NCI-H187 (cell line): ENCODE measurements around the gene CACNA1B.

Experiments used
- DNase-seq, 2 experiments: peaks; one replicate each; lab custom pipeline; 2025; lab: John Stamatoyannopoulos, UW

The CACNA1B gene

DNA sequence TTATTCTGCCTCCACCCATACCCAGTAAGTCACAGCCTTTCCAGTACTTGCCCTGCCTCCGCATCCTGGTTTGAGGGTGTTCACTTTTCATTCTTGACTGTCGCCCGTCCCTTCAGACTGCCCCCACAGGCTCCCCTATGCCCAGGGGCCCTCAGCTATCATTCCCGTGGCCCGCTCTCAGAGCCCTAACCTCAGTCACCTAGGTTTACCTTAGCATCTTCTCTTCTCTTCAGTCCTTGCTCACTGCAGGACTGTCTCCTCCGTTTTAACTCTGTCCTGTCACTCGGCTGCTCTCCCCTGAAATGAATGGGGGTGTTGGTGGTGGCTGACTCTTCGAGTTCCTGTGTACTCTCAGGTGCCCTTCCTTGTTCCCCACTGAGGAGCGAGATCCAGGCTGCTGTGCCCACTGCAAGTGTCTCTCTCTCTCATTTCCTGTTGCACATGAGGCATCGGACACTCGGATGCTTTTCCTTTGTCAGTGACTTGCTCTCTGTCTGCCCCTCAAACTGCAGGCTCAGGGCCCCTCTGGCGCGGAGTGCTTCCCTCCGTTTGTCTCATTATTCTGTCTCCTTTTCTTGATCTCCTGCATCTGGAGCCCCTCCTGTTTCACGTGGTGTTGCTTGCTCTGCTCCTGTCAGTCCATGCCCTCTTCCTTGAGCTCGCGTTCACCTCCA lies 89.8 kb downstream of the CACNA1B start:
- DNase-seq = no peak

- DNase-seq = no peak
These were observed 90.7 kb downstream of the CACNA1B start for GRCh38 chr9:137968235-137968634.

- no peak for DNase-seq
These were observed 91.4 kb downstream of the CACNA1B start for GRCh38 chr9:137969008-137969407.

DNA sequence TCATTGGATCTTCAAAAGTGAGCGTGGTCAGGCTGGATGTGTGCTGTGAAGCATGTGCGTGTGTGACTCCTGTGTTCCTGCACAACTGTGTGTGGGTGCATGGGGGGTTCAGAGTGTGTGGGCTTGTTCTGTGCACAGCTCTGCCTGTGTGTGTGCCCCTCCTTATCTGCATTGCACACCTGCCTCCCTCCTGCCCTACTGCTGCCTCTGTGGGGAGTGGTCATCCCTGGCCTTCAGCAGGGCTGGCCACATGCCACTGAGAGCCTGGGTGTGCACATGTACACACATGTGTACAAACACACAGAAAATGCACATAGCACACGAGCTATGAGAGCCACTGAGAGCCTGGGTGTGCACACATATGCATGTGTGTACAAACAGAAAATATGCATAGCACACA lies 92.1 kb downstream of the CACNA1B start:
- no peak for DNase-seq

GRCh38 chr9:137970098-137970497 lies 92.5 kb downstream of the CACNA1B start:
- no peak for DNase-seq

DNA sequence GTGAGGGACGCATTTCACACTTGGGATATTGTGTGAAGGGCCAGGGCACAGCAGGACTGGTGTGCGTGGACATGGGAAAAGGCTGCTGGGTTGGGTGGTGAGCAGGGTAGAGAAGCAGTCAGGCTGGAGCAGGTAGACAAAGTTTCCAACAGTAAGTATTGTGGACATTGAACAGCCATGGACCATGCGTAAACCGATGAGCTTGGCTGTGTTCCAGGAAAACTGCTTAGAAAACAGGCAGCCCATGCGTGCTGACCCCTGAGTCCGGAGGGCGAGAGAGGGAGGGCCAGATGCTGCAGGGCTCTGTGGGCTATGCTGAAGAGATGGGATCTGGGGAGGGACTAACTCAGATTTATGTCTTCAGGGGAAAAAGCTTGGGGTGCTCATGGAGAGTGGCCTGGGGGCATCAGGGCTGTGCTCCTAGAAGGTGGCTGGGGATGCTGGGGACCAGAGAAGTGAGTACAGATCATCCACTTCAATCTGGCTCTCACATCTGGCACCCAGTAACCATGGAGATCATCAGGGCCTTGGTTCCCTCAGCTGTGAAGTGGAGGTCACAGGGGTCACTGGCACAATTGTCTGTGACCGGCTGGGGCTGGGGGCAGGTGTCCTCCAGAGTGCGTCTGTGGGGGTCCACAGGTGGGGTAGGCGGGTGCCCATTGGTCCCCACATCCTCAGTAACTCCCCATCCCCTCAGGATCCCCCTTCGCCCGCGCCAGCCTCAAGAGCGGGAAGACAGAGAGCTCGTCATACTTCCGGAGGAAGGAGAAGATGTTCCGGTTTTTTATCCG lies 93.3 kb downstream of the CACNA1B start:
- DNase-seq = no peak

- DNase-seq = no peak
These were observed 94.0 kb downstream of the CACNA1B start for GRCh38 chr9:137971477-137972138.

- no peak for DNase-seq
These were observed 94.9 kb downstream of the CACNA1B start for GRCh38 chr9:137972355-137972987.

- DNase-seq = no peak
These were observed 95.4 kb downstream of the CACNA1B start for GRCh38 chr9:137972988-137973470.

DNA sequence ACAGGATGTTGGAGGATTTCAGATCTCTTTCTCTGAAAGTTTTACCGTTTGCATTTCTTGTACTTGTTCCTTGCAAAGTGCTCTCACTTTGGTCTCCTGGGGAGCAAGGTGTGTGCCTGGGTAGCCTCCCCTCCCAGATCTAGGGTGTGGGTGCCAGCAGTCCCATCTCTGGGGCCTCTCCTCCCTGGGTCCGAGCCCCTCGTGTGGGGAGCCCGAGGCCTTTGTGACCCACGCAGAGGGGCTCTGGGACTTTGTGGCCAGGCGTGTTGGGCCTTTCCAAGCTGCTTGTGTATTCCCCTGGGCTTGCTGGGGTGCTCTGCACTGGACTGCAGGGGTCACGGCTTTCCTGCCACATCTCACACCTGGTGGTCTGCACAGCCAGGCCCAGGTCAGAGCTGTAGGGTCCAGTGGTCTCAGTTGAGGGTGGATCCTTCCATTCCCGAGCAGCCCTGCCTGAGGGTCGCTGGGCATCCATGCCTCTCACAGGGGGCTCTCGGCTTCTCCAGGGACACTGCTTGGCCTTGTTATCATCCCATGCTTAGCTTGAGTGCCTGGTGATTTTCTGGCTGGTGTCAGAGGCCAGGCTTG lies 96.3 kb downstream of the CACNA1B start:
- no peak for DNase-seq

- DNase-seq = no peak
These were observed 97.4 kb downstream of the CACNA1B start for GRCh38 chr9:137974746-137975526.

- DNase-seq = no peak
These were observed 97.9 kb downstream of the CACNA1B start for GRCh38 chr9:137975527-137975913.

- DNase-seq = no peak
These were observed 98.5 kb downstream of the CACNA1B start for GRCh38 chr9:137975936-137976565.

- DNase-seq = no peak
These were observed 100.1 kb downstream of the CACNA1B start for GRCh38 chr9:137977571-137978261.

DNA sequence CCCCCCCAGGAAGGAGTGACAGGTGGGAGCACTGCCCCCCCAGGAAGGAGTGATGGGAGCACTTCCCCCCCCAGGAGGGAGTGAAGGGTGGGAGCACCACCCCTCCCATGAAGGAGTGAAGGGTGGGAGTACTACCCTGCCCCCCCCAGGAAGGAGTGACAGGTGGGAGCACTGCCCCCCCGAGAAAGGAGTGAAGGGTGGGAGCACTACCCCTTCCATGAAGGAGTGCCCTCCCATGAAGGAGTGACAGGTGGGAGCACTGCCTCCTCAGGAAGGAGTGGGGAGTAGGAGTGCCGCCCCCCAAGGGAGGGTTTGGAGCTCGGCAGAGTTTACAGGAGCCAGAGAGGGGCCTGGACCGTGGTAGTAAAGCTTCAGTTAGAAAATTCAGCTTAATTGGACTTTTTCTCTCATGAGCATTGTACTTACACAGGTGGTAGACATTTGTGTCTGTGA lies 100.7 kb downstream of the CACNA1B start:
- no peak for DNase-seq

- DNase-seq = peak in 1 of 2 experiments; percentile 21
These were observed 104.6 kb downstream of the CACNA1B start for GRCh38 chr9:137982200-137982599.

DNA sequence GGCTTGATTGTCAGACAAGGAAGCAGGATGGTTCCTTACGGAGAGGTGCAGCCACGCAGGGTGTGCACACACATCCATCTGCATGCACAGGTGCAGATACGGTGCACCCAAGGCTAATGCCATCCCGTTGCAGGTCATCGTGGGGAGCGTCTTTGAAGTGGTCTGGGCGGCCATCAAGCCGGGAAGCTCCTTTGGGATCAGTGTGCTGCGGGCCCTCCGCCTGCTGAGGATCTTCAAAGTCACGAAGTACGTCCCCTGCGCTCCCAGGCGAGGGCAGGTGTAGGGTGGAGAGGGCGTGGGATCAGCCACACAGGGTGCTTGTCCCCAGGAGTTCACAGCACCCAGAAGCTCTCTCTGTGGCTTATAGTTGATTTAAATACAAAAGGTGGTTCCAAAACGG lies 106.4 kb downstream of the CACNA1B start:
- DNase-seq = no peak

DNA sequence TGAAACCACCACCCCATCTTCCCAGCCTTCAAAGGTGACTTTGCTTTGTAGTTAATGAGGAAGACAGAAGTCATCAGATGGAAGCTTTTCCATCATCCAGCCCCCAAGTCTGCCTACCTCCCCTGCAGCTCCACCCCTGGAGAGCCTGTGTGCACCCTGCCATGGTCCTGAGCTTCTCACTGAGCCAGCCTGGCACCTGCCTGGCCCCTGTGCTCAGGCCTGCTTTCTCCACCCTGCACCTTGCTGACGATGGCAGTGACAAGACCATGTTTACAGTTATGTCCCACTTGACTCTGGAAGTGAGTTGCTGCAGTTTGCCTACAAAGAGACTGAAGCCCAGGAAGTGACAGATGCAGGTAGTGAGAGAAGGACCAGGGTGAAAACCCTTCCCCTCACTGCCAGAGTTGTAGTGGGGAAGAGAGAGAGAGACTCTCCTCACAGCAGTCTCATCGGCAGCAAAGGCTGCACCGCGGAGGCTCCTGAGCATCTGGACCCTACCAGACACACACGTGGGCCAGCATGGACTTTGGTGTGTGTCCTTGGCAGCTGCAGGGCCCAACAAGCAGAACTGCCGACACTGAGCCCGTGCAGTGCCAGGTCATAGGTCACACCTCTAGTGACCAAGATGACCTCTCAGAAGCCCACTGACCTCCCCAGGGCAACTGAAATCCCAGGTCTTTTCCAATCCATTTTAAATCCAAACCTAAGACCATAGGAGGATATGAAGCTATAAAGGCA lies 107.1 kb downstream of the CACNA1B start:
- DNase-seq = no peak

- DNase-seq = no peak
These were observed 108.1 kb downstream of the CACNA1B start for GRCh38 chr9:137985637-137986071.
